ENCODE measurements around the gene FGF4.

Gene FGF4, protein sequence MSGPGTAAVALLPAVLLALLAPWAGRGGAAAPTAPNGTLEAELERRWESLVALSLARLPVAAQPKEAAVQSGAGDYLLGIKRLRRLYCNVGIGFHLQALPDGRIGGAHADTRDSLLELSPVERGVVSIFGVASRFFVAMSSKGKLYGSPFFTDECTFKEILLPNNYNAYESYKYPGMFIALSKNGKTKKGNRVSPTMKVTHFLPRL

DNA sequence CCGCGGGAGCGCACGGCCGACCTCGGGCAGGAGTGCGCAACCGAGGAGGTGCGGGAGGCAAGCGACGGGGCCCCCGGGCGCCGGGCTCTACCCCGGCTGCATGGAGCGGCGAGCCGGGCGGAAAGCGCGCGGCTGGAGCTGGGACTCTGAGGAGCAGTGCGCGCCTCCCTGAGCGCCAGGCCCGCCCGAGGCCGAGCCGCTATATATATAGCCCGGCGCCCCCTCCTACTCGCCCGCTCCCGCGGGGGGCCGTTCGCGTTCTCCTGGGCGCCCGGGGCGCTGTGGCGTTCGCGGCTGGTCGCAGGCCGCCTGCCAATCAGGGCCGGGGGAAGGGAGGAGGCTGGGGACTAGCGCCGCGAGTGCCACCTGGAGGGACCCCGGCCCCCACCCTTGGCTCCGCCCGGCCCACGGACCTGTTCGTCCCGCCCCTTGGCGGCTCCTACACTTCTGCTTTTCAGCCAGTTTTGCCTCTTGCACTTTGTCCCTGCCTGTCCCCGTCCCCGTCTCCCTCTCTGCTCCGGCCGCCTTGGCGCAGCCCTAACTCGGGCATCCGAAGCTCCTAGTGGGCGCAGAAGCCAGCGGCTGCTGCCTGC is at the start of gene FGF4:
TSS of gene FGF4 (minus strand) at position 179 of the 593 bp plus-strand sequence. CDS start 257 bp downstream, outside the sequence.
- DNase-seq, result no peak

DNA sequence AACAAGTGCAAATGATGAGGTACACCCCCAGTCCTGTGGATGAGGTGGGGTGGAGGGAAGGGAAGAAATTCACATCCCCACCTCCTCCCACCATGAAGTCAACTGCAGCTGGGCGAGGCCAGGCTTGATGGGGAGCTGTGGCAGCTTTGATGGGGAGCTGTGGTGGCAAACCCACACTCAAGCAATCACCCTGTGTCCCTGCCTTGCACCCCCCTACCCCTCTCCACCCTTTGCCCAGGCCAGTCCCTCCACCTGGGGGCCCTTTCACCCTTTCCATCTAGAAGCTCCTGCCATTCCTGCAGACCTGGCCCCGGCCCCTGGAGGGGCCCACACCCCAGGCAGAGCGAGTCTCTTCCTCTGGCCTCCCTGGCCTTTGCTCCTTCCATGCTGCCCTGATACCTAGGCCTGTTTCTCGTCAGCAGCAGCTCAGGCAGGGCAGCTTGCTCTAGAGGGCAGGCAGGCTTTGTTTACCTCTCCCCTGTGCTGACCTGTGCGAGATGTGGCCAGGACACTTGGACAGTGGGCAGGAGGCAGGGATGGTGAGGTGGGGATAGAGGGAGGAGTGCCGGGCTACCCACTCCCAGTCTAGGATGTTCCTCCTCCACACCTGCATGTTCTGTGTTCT is 48.6 kb upstream of the FGF4 start:
- DNase-seq, result no peak

DNA sequence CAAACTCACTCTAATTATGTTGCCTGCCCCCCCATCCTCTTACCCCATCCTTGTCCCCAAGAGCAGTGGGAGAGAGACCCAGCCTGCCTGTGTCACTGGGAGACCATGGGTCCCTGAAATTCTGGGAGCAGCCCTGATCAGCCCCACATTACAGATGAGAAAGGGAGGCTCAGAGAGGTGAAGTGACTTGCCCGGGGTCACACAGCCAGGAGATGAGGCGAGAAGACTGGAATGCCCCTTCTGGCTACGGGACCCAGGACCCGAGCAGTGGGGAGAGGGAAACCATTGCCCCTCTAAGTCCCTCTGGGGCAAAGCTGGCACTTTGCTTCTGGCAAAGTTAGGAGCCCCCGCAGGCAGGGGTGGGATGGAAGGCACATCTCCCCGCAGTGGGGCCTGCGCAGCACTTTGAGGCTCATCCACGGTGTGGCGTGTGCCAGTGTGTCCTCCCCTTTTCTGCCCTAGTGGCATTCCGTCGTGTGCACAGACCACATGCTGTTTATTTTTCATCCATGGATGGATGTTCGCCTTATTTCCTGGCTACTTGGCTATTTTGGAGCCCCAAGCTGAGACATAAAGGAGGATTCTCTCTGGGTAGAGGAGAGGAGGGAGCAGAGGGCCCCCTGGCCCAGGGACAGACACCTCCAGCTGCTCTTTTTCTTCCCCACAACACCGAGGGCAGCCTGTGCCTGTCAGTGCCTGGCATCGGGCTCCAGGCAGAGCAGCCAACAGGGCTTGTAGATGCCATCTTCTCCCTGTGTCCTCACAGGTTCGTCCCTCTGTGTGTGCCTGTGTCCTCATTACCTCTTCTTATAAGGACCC is 47.7 kb upstream of the FGF4 start:
- no peak for DNase-seq

DNA sequence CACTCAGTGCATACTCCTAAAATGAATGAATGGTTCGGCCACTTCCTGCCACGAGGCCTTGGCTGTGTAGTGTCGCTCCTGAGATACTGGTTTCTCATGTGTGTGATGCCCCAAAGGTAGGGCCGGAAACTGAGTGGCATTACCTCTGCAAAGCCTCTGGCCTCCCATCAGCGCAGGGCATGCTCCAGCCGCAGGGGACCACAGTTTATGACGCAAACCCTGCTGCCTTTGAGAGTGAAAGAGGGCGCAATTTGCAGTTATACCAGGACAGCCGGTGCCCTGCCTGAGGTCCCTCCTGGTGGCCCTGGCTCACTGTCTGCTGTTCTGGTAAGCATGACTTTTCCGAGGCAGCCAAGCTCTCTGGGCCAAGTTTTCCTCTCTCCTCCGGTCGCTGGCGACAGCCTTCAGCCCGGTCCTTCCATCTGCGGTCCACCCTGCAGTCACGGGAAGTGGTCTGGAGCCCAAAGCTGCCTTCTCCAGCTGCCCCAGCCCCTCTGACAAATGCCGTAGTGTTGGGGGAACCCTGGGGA is 46.4 kb upstream of the FGF4 start:
- no peak for DNase-seq

DNA sequence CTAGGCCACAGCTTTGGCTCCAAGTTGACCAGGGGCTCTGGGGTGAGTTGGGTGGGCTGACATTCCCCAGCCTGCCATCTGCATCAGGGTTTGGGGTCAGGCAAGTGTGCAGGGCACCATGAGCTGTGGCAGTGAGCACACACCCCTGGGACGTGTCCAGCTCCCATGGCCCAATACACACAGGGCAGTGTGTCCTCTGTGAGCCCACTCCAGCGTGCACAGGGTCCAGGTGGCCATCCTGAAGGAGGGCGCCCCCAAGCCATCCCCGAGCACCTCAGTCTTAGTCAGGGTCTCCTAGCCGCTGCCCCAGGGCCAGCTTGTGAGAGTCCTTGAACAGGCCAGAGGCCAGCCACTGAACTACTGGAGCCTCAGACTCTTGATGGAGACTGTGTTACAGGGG is 45.3 kb upstream of the FGF4 start:
- no peak for DNase-seq

DNA sequence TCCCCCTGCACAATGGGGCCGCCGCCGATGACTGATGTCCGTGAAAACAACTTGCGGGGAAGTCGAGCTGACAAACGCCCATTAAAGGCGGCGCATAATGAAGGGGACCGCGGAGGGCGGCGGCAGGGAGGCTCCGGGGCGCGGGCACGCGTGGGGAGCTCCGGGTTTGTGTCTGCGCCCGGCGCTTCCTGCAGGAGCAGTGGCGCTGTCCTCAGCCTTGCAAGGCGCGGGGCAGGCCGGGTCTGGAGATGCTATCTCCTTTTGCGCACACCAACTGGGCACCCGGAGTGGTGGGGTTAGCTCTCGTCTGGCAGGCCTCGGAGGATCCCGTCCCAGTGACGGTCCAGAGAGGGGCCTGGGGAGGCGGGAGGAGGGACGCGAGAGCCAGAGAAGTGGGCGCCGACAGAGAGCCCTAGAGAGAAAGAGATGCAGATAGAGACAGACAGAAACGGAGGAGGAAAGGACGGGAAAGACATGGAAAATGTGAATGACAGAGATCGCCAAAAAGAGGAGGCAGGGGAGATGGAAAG is 44.5 kb upstream of the FGF4 start:
- no peak for DNase-seq

DNA sequence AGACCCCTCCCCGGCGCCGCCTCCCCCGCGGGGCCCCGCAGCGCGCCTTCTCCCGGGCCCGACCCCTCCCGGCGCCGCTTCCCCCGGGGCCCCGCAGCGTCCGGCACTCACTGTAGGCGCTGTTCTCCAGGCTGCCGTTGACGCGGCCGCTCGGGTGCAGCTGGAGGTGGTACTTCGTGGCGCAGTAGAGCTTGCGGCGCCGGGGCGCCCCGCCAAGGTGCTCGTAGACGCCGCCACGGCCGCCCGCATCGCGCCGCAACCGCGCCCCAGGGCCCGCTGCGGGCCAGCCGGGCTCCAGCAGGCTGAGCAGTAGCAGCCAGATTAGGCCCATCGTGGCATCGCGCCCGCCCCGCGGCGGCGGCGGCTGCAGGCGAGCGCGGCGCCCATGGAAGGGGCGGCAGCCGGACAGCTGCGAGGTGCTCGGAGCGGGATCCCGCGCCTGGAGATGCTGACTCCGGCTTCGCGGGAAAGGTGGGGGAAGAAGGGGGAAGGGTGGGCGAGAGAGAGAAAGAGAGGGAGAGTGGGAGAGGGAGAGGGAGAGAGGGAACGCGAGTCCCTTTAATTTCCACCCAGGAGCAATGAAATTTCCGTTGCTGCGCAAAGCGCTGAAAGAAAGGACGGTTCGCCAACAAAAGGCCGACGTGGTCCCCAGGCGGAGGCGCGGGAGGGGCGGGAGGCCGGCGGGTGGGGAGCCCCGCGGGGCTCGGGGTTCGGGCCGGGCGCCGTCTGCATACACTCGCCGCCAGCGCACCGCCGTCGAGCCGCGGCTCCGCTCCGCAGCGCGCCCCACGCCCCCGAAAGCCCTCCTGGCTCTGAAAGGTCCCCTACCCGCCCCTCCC is 43.7 kb upstream of the FGF4 start, which contains the start of gene FGF3:
TSS of gene FGF3 (minus strand) at position 814 of the 839 bp plus-strand sequence. CDS start at position 331, 483 bp downstream.
- DNase-seq, result no peak

DNA sequence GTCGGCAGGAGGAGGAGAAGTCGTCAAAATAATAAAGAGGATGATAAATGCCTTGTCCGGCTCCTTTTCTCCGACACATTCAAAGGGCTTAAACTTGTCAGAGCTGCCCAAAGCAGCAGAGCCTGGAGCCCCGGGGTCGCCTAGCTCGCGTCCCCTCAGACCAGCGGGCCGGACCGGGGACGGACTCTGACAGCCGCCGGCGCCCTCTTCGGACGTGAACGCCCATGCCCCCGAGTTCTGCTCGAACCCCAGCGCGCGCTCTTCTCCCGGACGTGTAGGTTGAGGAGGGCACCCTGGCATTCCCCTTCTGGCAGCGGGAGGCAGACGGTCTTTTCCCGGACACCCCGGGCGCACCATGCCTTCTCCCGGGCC is 43.1 kb upstream of the FGF4 start:
- no peak for DNase-seq

DNA sequence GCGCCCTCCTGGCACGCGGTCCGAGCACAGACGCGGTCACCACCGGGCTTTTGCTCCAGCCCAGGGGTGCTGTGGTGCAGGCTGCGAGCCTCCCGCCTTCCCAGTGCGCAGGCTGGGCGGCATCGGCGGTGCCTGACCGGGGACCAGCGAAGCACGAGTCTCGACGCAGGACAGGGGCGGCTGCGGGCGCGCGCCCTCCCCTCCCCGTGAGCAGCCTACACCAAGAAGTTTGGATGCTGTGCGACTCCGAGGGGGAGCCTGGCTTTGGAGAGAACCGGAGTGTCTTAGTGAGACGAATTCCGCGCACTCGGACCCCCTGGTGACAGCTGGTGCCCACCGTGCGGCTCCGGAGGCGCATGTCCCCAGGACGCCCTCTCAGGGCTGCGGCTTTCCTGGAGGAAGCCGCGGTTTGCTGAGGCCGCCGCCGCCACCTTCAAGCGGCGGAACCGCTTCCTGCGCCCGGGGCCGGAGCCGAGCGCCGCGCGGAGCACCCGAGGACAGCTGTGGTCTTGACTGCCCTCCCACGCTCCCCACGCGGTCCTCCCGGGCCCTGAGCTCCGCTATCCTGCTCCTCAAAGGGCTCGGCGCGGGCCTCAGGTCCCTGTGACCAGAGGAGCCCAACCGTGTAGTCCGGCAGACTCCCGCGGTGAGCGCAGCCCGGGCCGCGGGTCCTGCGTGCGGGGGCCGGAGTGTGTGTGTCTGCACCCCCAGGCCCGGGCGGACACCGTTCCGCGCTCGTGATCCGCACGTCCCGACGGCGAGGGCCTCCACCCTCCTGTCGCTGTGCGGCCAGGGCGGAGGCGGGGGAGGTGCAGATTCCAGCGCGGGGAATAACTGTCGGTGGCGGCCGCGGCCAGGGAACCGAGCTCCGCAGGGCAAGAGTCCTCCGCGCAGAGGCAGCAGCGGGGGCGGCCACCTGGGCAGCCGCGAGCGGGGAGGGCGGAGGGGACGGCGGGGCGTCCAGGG is 42.4 kb upstream of the FGF4 start:
- DNase-seq, result no peak

DNA sequence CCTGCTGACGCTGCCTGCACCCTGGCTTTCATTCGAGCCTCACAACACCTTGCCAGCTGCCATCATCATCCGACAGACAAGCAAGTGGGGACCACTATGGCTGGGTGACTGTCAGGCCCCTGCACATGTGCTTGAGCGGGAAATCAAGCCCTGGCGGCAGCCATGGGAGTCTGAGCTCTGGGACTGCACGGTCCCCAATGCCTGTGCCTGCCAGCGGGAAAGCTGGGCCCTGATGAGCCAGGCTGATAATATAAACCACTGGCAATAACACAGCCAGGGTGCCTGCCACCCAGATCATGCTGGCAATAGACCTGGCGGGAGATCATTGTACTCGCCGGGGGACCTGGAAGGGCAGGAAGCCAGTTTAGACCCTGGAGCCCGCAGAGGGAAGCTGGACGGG is 41.5 kb upstream of the FGF4 start:
- DNase-seq, result no peak

DNA sequence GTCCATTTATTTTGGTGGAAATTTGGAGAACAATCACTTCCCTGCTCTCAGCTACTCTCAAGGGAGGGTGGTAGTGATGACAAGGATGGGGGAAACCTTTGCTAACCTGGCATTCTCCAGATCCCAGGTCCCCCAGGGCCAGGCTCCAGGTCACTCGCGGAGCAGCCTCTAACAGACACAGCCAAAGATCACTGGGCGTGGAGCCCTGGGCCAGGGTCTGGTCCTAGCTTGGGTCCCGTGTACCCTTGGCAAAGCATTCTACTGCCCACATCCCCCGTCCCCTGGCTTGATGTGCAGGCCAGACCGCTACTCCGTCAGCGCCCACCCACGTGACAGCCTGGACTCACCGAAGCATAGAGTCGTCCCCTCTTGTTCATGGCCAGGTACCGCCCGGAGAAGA is 40.8 kb upstream of the FGF4 start:
- DNase-seq, result no peak

DNA sequence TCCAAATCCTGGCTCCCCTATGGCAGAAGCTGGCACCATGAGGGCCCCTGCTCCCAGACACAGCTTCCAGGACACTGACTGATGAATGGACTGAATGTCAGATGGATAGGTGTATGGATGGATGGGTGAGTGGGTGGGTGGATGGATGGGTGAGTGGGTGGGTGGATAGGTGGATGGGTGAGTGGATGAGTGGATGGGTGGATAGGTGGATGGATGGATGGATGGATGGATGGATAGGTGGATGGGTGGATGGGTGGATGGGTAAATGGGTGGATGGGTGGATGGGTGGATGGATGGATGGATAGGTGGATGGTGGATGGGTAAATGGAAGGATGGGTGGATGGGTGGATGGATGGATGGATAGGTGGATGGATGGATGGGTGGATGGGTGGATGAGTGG is 39.8 kb upstream of the FGF4 start:
- DNase-seq, result no peak

DNA sequence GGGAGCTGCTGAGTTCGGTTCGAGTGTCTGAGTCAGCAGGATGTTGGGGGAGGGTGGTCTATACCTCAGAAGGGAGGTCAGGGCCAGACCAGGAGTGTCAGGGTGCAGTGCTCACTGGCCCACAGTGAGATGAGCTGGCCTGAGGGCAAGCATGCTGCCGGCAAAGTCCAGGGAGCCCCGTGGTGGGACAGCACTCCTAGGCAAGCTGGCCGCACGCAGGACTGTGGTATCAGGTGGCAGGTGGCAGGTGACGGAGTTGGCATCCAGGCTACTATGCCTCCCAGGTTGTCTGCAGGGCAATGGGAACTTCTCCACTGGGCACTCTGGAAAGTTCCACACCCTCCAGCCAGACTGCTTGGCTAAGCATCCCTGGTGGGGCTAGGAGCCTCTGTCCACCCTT is 39.3 kb upstream of the FGF4 start:
- DNase-seq, result no peak

DNA sequence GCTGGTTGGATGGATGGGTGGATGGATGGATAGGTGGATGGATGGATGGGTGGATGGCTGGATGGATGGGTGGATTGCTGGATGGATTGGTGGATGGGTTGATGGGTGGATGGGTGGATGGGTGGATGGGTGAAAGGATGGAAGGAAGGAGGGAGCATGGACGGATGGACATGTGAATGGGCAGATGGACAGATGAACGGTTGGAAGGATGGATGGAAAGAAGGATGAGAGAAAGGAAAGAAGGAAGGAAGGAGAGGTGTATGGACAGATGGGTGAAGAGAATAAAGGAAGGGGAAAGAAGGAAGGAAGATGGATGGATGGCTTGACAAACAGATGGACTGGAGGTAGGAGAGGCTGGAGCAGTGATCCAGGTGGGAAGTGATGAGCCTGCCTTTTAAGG is 38.7 kb upstream of the FGF4 start:
- no peak for DNase-seq

DNA sequence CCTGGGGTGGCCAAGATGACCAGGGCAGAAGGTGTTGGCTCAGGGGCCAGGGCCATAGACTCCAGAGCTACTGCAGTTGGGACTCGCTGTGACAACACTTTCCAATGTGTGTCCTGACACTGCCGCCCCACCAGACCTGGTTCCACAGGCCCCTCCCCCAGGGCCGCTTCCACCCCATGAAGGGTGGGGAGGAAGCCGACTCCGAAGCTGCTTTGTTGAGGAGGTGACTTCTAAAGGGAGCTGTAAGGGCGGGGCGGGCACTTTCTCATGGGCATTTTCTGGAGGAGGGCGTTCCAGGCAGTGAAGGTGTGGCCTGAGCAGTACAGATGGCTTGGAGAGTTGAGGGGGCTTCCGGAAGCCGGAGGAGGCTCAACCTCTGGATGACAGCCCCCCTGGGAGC is 37.8 kb upstream of the FGF4 start:
- no peak for DNase-seq

DNA sequence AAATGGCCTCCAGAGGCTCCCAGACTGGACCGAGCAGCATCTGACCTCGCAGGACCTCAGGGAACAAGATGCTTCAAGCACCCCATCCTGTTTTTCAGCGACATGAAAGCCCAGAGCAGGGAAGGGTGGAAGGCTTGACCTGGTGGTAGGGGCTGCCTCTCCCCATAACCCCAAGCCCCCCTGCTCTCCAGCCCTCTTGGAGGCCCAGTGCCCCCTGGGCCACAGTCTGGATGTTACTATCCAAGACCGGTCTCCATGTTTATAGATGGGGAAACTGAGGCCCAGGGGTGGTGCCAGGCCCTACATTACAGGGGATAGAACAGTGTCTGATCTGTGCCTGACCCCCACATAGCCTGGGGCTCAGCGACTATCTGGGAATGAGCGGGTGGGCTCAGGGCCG is 37.1 kb upstream of the FGF4 start:
- DNase-seq, result no peak

DNA sequence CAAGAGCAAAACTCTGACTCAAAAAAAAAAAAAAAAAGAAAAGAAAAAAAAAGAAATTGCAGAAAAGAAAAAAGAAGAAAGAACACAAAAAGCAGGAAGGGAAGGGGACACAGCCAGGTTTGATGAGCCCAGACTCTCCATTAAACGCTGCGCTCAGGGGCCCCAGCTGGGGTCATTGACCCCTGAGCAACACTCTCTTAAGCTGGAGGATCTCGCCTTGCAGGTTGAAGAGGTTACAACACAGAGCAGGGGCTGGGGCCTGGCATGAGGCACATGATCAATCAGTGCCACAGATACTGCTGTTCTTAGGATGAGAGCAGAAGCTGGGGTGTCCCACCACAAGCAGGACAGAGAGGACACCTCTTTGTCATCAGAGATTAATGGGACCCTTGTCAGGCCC is 36.3 kb upstream of the FGF4 start:
- no peak for DNase-seq

DNA sequence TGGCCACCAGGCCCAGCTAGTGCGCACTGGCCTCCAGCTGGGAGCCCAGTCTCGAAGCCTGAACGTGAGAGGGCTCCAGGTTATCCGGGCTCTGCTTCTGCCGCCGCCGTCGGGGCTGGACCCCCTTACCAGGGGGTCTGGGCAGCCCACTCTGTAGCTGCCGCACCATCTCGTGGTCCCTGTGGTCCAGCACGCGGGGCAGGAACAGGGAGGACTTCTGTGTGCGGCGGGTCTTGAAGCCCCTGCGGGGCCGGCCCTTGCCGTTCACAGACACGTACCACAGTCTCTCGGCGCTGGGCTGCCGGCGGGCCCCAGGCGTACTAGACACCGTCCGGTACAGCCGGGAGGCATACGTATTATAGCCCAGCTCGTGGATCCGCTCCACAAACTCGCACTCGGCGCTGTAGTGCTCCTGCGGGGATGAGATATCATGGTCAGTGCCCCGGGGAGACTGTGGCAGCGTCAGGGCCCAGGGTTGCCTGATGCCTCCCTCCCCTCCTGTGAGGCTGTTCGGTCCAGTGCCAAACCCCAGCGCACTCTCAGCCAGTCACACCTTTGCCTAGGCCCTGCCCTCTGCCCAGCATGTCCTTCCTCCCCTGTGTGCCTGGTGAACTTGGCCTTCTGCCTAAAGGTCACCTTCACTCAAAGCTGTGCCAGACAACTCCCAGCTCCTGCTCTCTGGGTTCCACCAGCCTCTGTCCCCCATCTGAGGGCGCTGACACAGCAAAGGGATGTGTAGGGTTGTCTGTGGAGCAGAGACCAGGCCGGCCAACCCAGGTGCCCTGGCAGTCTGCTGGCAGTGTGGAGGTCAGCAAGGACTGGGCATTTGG is 35.4 kb upstream of the FGF4 start:
- no peak for DNase-seq

DNA sequence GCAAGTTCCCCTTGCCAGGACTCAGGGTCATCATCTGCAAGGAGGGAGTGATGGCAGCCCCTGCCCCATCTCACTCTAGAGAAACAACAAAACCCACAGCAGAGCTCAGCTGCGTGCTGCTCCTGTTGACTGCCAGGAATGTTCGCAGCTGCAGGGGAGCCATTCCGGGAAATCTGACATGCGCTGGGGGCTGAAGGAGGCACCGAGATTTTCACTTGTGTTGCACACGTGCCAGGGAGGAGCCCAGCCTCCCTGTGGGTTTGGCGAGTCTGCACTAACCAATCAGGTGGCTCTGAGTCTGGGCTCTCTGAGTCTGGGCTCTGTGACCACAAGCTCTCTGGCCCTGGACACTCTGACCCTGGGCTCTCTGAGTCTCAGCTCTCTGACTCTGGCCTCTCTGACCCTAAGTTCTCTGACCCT is 33.5 kb upstream of the FGF4 start:
- no peak for DNase-seq
